Immature natural killer cell (primary cell): ENCODE results near the gene MALL. TPM values are rescaled to one million over a fixed set of nuclear protein-coding genes. Genes with fewer than 3 reads are reported as not detected.
"Not testable (repeated sequence)": the region's sequence is repeated elsewhere in the genome, so short reads cannot be mapped to it uniquely, and the experiment has no call there.

ENCODE experiments used
- DNase-seq, 3 donors: peaks; one replicate each; pipeline ENCODE4 v3.0.0; 2022; ENCODE audit warnings: mixed read lengths in 1 of 3
- H3K27ac Mint-ChIP-seq, 6 donors: one replicate each; pipeline ENCODE4 v1.8.0; 2020; ENCODE audit warnings: mixed read lengths in 6 of 6, mild to moderate bottlenecking in 5 of 6, inconsistent platforms in 4 of 6, moderate library complexity in 3 of 6
- H3K27me3 Mint-ChIP-seq, 3 donors: one replicate each; pipeline ENCODE4 v1.8.0; 2020 to 2021; ENCODE audit warnings: low read depth in 3 of 3, mild to moderate bottlenecking in 3 of 3, mixed read lengths in 3 of 3, moderate library complexity in 3 of 3, inconsistent platforms in 1 of 3
- H3K36me3 Mint-ChIP-seq, 3 donors: one replicate each; pipeline ENCODE4 v1.8.0; 2020; ENCODE audit warnings: mixed read lengths in 3 of 3, inconsistent platforms in 2 of 3, mild to moderate bottlenecking in 2 of 3
- H3K4me1 Mint-ChIP-seq, 2 donors: one replicate each; pipeline ENCODE4 v1.8.0; 2020; ENCODE audit warnings: inconsistent platforms in 2 of 2, mild to moderate bottlenecking in 2 of 2, mixed read lengths in 2 of 2, moderate library complexity in 1 of 2
- H3K4me3 Mint-ChIP-seq, 5 donors: one replicate each; pipeline ENCODE4 v1.8.0; 2020; ENCODE audit warnings: mild to moderate bottlenecking in 5 of 5, mixed read lengths in 5 of 5, inconsistent platforms in 3 of 5, moderate library complexity in 3 of 5
- H3K9me3 Mint-ChIP-seq, 6 donors: one replicate each; pipeline ENCODE4 v1.8.0; 2020; ENCODE audit warnings: mild to moderate bottlenecking in 6 of 6, mixed read lengths in 6 of 6, inconsistent platforms in 4 of 6, moderate library complexity in 3 of 6
- polyA plus RNA-seq, 3 donors: library from polyadenylated mRNA; unstranded; fragments of 300-500 nt; fragmentation: Illumina TruSeq; gene quantifications; one replicate each; pipeline ENCODE4 v1.2.3, GENCODE V29; 2021

MALL gene
- polyA plus RNA-seq = not detected

GRCh38 chr2:110115291-110116032 lies at the start of gene MALL:
TSS of gene MALL (minus strand) at chr2:110115822. CDS start at chr2:110115792, 30 bp downstream.
- H3K27ac Mint-ChIP-seq = no peak within 1 kb of the TSS
- H3K27me3 Mint-ChIP-seq = peaks cover 7 to 30% (median 16%) of the 10 kb centered on the region in 3 donors
- no peak for DNase-seq
- no peak within 1 kb of the TSS for H3K4me3 Mint-ChIP-seq
- no peaks in the 10 kb centered on the region for H3K4me1 Mint-ChIP-seq
- no peaks in the 10 kb centered on the region for H3K36me3 Mint-ChIP-seq
- peaks cover 0 to 2% (median 0%) of the 10 kb centered on the region in 6 donors for H3K9me3 Mint-ChIP-seq

- H3K9me3 Mint-ChIP-seq = peaks cover 0 to 8% (median 5%) of the 10 kb centered on the region in 6 donors
- peak in 1 of 3 donors; percentile 0 for DNase-seq
- peaks cover 1 to 10% (median 4%) of the 10 kb centered on the region in 3 donors for H3K27me3 Mint-ChIP-seq
- H3K36me3 Mint-ChIP-seq = peaks cover 0 to 4% (median 0%) of the 10 kb centered on the region in 3 donors
- no peaks in the 10 kb centered on the region for H3K4me1 Mint-ChIP-seq
- no peak overlapping the region for H3K27ac Mint-ChIP-seq
- no peak overlapping the region for H3K4me3 Mint-ChIP-seq
Measured at GRCh38 chr2:110157153-110157793, 41.7 kb upstream of the MALL start.

- H3K9me3 Mint-ChIP-seq, H3K4me1 Mint-ChIP-seq, DNase-seq, H3K4me3 Mint-ChIP-seq, H3K27me3 Mint-ChIP-seq, H3K27ac Mint-ChIP-seq, H3K36me3 Mint-ChIP-seq: not testable (repeated sequence)
Measured at GRCh38 chr2:110154828-110155227, 39.2 kb upstream of the MALL start.

GRCh38 chr2:110154188-110154587 lies 38.6 kb upstream of the MALL start:
- not testable (repeated sequence) for H3K36me3 Mint-ChIP-seq, H3K9me3 Mint-ChIP-seq, H3K4me3 Mint-ChIP-seq, H3K27ac Mint-ChIP-seq, H3K4me1 Mint-ChIP-seq, DNase-seq, H3K27me3 Mint-ChIP-seq

- DNase-seq = no peak
- Mint-ChIP-seq H3K27me3 (peaks cover 0 to 4% (median 4%) of the 10 kb centered on the region in 3 donors), H3K4me1 (no peaks in the 10 kb centered on the region), H3K36me3 (peaks cover 0 to 4% (median 0%) of the 10 kb centered on the region in 3 donors), H3K9me3 (peaks cover 0 to 8% (median 5%) of the 10 kb centered on the region in 6 donors), H3K27ac (no peak overlapping the region), H3K4me3 (no peak overlapping the region)
Measured at GRCh38 chr2:110153416-110153815, 37.8 kb upstream of the MALL start.

GRCh38 chr2:110152943-110153342 lies 37.3 kb upstream of the MALL start:
- Mint-ChIP-seq H3K27ac (no peak overlapping the region), H3K4me3 (no peak overlapping the region), H3K36me3 (peaks cover 0 to 4% (median 0%) of the 10 kb centered on the region in 3 donors), H3K9me3 (peaks cover 0 to 8% (median 6%) of the 10 kb centered on the region in 6 donors), H3K27me3 (peaks cover 0 to 4% (median 4%) of the 10 kb centered on the region in 3 donors), H3K4me1 (no peaks in the 10 kb centered on the region)
- DNase-seq = no peak

- H3K27me3 Mint-ChIP-seq = peaks cover 2 to 4% (median 4%) of the 10 kb centered on the region in 3 donors
- no peaks in the 10 kb centered on the region for H3K4me1 Mint-ChIP-seq
- H3K36me3 Mint-ChIP-seq = peaks cover 0 to 4% (median 0%) of the 10 kb centered on the region in 3 donors
- H3K4me3 Mint-ChIP-seq = no peak overlapping the region
- peaks cover 0 to 7% (median 6%) of the 10 kb centered on the region in 6 donors for H3K9me3 Mint-ChIP-seq
- no peak for DNase-seq
- no peak overlapping the region for H3K27ac Mint-ChIP-seq
Measured at GRCh38 chr2:110149330-110150220, 34.0 kb upstream of the MALL start.

GRCh38 chr2:110146945-110147332 lies 31.3 kb upstream of the MALL start:
- H3K9me3 Mint-ChIP-seq = peaks cover 0 to 2% (median 0%) of the 10 kb centered on the region in 6 donors

GRCh38 chr2:110146183-110146944 lies 30.7 kb upstream of the MALL start:
- Mint-ChIP-seq H3K4me1 (no peaks in the 10 kb centered on the region), H3K4me3 (no peak overlapping the region), H3K27ac (no peak overlapping the region), H3K27me3 (peaks cover 0 to 2% (median 2%) of the 10 kb centered on the region in 3 donors), H3K9me3 (peaks cover 0 to 2% (median 0%) of the 10 kb centered on the region in 6 donors), H3K36me3 (no peaks in the 10 kb centered on the region)
- no peak for DNase-seq

More at GRCh38 chr2:110146945-110147332, 31.3 kb upstream of the MALL start:
- no peaks in the 10 kb centered on the region for H3K4me1 Mint-ChIP-seq
- no peak for DNase-seq
- H3K36me3 Mint-ChIP-seq = no peaks in the 10 kb centered on the region
- H3K27me3 Mint-ChIP-seq = peaks cover 0 to 2% (median 2%) of the 10 kb centered on the region in 3 donors
- H3K27ac Mint-ChIP-seq = no peak overlapping the region
- H3K4me3 Mint-ChIP-seq = no peak overlapping the region

GRCh38 chr2:110143982-110144381 lies 28.4 kb upstream of the MALL start:
- H3K9me3 Mint-ChIP-seq = peaks cover 0 to 2% (median 0%) of the 10 kb centered on the region in 6 donors
- H3K27me3 Mint-ChIP-seq = peaks cover 2 to 4% (median 2%) of the 10 kb centered on the region in 3 donors
- DNase-seq = no peak
- no peaks in the 10 kb centered on the region for H3K4me1 Mint-ChIP-seq
- no peak overlapping the region for H3K27ac Mint-ChIP-seq
- H3K36me3 Mint-ChIP-seq = no peaks in the 10 kb centered on the region
- H3K4me3 Mint-ChIP-seq = no peak overlapping the region

- Mint-ChIP-seq H3K27ac (no peak overlapping the region), H3K4me1 (no peaks in the 10 kb centered on the region)
Measured at GRCh38 chr2:110140401-110140800, 24.8 kb upstream of the MALL start.

GRCh38 chr2:110134025-110134424 lies 18.4 kb upstream of the MALL start:
- DNase-seq = no peak

More at GRCh38 chr2:110140401-110140800, 24.8 kb upstream of the MALL start:
- H3K9me3 Mint-ChIP-seq = peaks cover 0 to 2% (median 0%) of the 10 kb centered on the region in 6 donors
- peaks cover 4 to 5% (median 4%) of the 10 kb centered on the region in 3 donors for H3K27me3 Mint-ChIP-seq
- no peak for DNase-seq
- no peak overlapping the region for H3K4me3 Mint-ChIP-seq
- no peaks in the 10 kb centered on the region for H3K36me3 Mint-ChIP-seq

GRCh38 chr2:110131166-110131565 lies 15.5 kb upstream of the MALL start:
- Mint-ChIP-seq H3K4me1 (no peaks in the 10 kb centered on the region), H3K36me3 (no peaks in the 10 kb centered on the region), H3K27me3 (peaks cover 0 to 3% (median 0%) of the 10 kb centered on the region in 3 donors), H3K27ac (no peak overlapping the region), H3K4me3 (no peak overlapping the region), H3K9me3 (peaks cover 3 to 25% (median 10%) of the 10 kb centered on the region in 6 donors)
- DNase-seq = no peak

More at GRCh38 chr2:110134025-110134424, 18.4 kb upstream of the MALL start:
- Mint-ChIP-seq H3K4me1 (no peaks in the 10 kb centered on the region), H3K4me3 (no peak overlapping the region), H3K27me3 (peaks cover 2 to 5% (median 3%) of the 10 kb centered on the region in 3 donors), H3K36me3 (no peaks in the 10 kb centered on the region), H3K27ac (no peak overlapping the region), H3K9me3 (peaks cover 3 to 25% (median 10%) of the 10 kb centered on the region in 6 donors)
